ENCODE measurements around the gene UQCRQ.

The UQCRQ gene

GRCh38 chr5:132876020-132876759 is 9.7 kb downstream of the UQCRQ start:
- no peak overlapping the region for H3K4me3 ChIP-seq (ENCODE audit: low read depth, low read length)
- no peak for DNase-seq (ENCODE audit: low read depth)
- TF ChIP-seq CTCF (IDR thresholded peaks at IDR 0.05; ENCODE audit: control insufficient read depth, extremely low read depth, insufficient read depth) = no peak

- no peak for DNase-seq (ENCODE audit: low read depth)
- H3K4me3 ChIP-seq (ENCODE audit: low read depth, low read length) = no peak overlapping the region
- no peak for TF ChIP-seq CTCF (IDR thresholded peaks at IDR 0.05; ENCODE audit: control insufficient read depth, extremely low read depth, insufficient read depth)
Observed at GRCh38 chr5:132877466-132877865, 11.0 kb downstream of the UQCRQ start.

GRCh38 chr5:132877938-132878337 is 11.5 kb downstream of the UQCRQ start:
- no peak for TF ChIP-seq CTCF (IDR thresholded peaks at IDR 0.05; ENCODE audit: control insufficient read depth, extremely low read depth, insufficient read depth)
- H3K4me3 ChIP-seq (ENCODE audit: low read depth, low read length) = no peak overlapping the region
- DNase-seq (ENCODE audit: low read depth) = peak; percentile 54

GRCh38 chr5:132883261-132883834 is 16.9 kb downstream of the UQCRQ start:
- TF ChIP-seq CTCF (IDR thresholded peaks at IDR 0.05; ENCODE audit: control insufficient read depth, extremely low read depth, insufficient read depth) = peak; percentile 84
- peak; percentile 46 for DNase-seq (ENCODE audit: low read depth)
- H3K4me3 ChIP-seq (ENCODE audit: low read depth, low read length) = no peak overlapping the region

GRCh38 chr5:132884548-132884947 is 18.1 kb downstream of the UQCRQ start:
- no peak for DNase-seq (ENCODE audit: low read depth)
- H3K4me3 ChIP-seq (ENCODE audit: low read depth, low read length) = no peak overlapping the region
- TF ChIP-seq CTCF (IDR thresholded peaks at IDR 0.05; ENCODE audit: control insufficient read depth, extremely low read depth, insufficient read depth) = no peak

- no peak for DNase-seq (ENCODE audit: low read depth)
- H3K4me3 ChIP-seq (ENCODE audit: low read depth, low read length) = no peak overlapping the region
- no peak for TF ChIP-seq CTCF (IDR thresholded peaks at IDR 0.05; ENCODE audit: control insufficient read depth, extremely low read depth, insufficient read depth)
Observed at GRCh38 chr5:132886064-132886823, 19.8 kb downstream of the UQCRQ start.
